Trophoblast cell (in vitro differentiated cells and primary cell): ENCODE data around the gene C3.

ENCODE experiments used
- DNase-seq, 2 donors: peaks; one replicate each; pipeline ENCODE4 v3.0.0-alpha.2; 2016
- H2AFZ ChIP-seq: 2 replicates; pipeline ENCODE4 v1.6.1; 2013; ENCODE audit warnings: low read length, moderate library complexity, mild to moderate bottlenecking; ENCODE audit not compliant: insufficient read depth, poor library complexity
- H2AK5ac ChIP-seq: 2 replicates; pipeline ENCODE4 v1.6.1; 2013; ENCODE audit warnings: mild to moderate bottlenecking, low read length
- H2BK120ac ChIP-seq: 2 replicates; pipeline ENCODE4 v1.6.1; 2013; ENCODE audit warnings: low read length, mild to moderate bottlenecking, moderate library complexity; ENCODE audit not compliant: insufficient read depth, poor library complexity
- H2BK12ac ChIP-seq: 2 replicates; pipeline ENCODE4 v1.6.1; 2013; ENCODE audit warnings: mild to moderate bottlenecking, low read length, moderate library complexity
- H2BK5ac ChIP-seq: 2 replicates; pipeline ENCODE4 v1.6.1; 2013; ENCODE audit warnings: low read length, low read depth, moderate library complexity, mild to moderate bottlenecking; ENCODE audit not compliant: poor library complexity
- H3K14ac ChIP-seq: 2 replicates; pipeline ENCODE4 v1.6.1; 2013; ENCODE audit warnings: mild to moderate bottlenecking, low read length
- H3K18ac ChIP-seq: 2 replicates; pipeline ENCODE4 v1.6.1; 2013; ENCODE audit warnings: mild to moderate bottlenecking, low read length
- H3K23ac ChIP-seq: 2 replicates; pipeline ENCODE4 v1.6.1; 2013; ENCODE audit warnings: low read length
- H3K27ac ChIP-seq: 2 replicates; pipeline ENCODE4 v1.5.1; 2013; ENCODE audit warnings: low read depth, mild to moderate bottlenecking, inconsistent platforms, low read length, moderate library complexity
- H3K27me3 ChIP-seq: 2 replicates; pipeline ENCODE4 v1.6.1; 2013; ENCODE audit warnings: inconsistent platforms, mild to moderate bottlenecking, low read length, moderate library complexity; ENCODE audit not compliant: insufficient read depth
- H3K36me3 ChIP-seq, 2 experiments: 1 replicate in 1 of 2; 2 replicates in 1 of 2; pipeline ENCODE4 v1.6.1; 2013; ENCODE audit warnings: low read length in 2 of 2, mild to moderate bottlenecking in 2 of 2, moderate library complexity in 1 of 2; ENCODE audit not compliant: insufficient read depth in 2 of 2, control insufficient read depth in 1 of 2
- H3K4ac ChIP-seq: 2 replicates; pipeline ENCODE4 v1.6.1; 2013; ENCODE audit warnings: low read depth, mild to moderate bottlenecking, low read length, moderate library complexity
- H3K4me1 ChIP-seq, 2 experiments: 1 replicate in 1 of 2; 2 replicates in 1 of 2; pipeline ENCODE4 v1.6.1; 2013; ENCODE audit warnings: low read length in 2 of 2, mild to moderate bottlenecking in 2 of 2, moderate library complexity in 1 of 2; ENCODE audit not compliant: insufficient read depth in 2 of 2, control insufficient read depth in 1 of 2
- H3K4me2 ChIP-seq: 2 replicates; pipeline ENCODE4 v1.6.1; 2013; ENCODE audit warnings: inconsistent platforms, mild to moderate bottlenecking, low read length, moderate library complexity
- H3K4me3 ChIP-seq: 2 replicates; pipeline ENCODE4 v1.5.1; 2013; ENCODE audit warnings: mild to moderate bottlenecking, low read depth, low read length, inconsistent platforms
- H3K79me1 ChIP-seq: one replicate; pipeline ENCODE4 v1.6.1; 2013; ENCODE audit warnings: low read length
- H3K79me2 ChIP-seq: 2 replicates; pipeline ENCODE4 v1.6.1; 2013; ENCODE audit warnings: low read length, mild to moderate bottlenecking; ENCODE audit not compliant: control insufficient read depth, insufficient read depth, poor library complexity
- H3K9ac ChIP-seq: 2 replicates; pipeline ENCODE4 v1.6.1; 2013; ENCODE audit warnings: mild to moderate bottlenecking, low read length
- H3K9me3 ChIP-seq: 2 replicates; pipeline ENCODE4 v1.6.1; 2013; ENCODE audit warnings: low read depth, mild to moderate bottlenecking, control low read depth, inconsistent platforms, low read length; ENCODE audit not compliant: insufficient read depth
- H4K12ac ChIP-seq: 2 replicates; pipeline ENCODE4 v1.6.1; 2013; ENCODE audit warnings: low read depth, mild to moderate bottlenecking, low read length, moderate library complexity
- H4K8ac ChIP-seq: 2 replicates; pipeline ENCODE4 v1.6.1; 2013; ENCODE audit warnings: low read depth, mild to moderate bottlenecking, low read length, moderate library complexity
- H4K91ac ChIP-seq: one replicate; pipeline ENCODE4 v1.6.1; 2013; ENCODE audit warnings: low read depth, mild to moderate bottlenecking, low read length, moderate library complexity
- WGBS: extraction: QIAGEN DNeasy Blood & Tissue Kit; methylation state at CpG from one replicate; pipeline ENCODE4 v1.1.7; 2013; ENCODE audit warnings: missing lambda C conversion rate; ENCODE audit not compliant: insufficient read length, insufficient coverage; ENCODE audit errors: extremely low coverage; 5-methylcytosine and 5-hydroxymethylcytosine counted together

C3 gene

GRCh38 chr19:6717441-6717971 lies 2.9 kb downstream of the C3 start:
- no peak for DNase-seq

DNA sequence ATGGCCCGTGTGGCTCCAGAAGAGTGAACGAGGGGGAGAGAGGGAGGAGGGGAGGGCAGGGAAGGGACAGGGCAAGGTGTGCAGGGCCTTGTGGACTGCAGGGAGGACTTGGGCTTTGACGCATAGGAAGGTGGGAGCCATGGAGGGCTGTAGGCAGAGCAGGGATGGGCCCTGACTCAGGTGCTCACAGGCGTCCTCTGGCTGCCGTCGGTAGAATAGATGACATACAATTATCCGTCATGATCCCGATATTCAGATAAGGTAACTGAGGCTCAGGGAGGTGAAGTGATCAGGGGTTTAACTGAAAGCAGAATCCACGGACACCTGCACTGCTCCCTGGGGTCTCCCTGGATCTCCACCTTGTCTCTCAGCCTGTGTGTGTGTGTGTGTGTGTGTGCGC lies 3.4 kb downstream of the C3 start:
- Histone ChIP-seq H3K4ac (no peak overlapping the region), H3K79me1 (no peaks in the 10 kb centered on the region), H3K4me3 (no peak overlapping the region), H2BK12ac (no peak overlapping the region), H2BK5ac (no peak overlapping the region), H3K14ac (no peak overlapping the region), H3K18ac (no peak overlapping the region), H2AK5ac (no peak overlapping the region), H3K27ac (no peak overlapping the region), H4K12ac (no peak overlapping the region), H3K23ac (no peak overlapping the region), H3K9ac (no peak overlapping the region), H3K36me3 (no peaks in the 10 kb centered on the region), H3K27me3 (no peaks in the 10 kb centered on the region), H2AFZ (no peak overlapping the region), H3K79me2 (no peaks in the 10 kb centered on the region), H2BK120ac (no peak overlapping the region), H3K4me2 (no peak overlapping the region), H3K4me1 (no peaks in the 10 kb centered on the region), H4K91ac (no peak overlapping the region), H3K9me3 (peaks cover 11% of the 10 kb centered on the region), H4K8ac (no peak overlapping the region)
- no CpG with 5 or more reads among the region's 10 CpGs for WGBS
- peak in 1 of 2 donors; percentile 14 for DNase-seq

More at GRCh38 chr19:6717441-6717971, 2.9 kb downstream of the C3 start:
- Histone ChIP-seq H3K4me3 (peak overlapping the region; percentile 27), H3K27ac (no peak overlapping the region), H3K9me3 (peaks cover 11% of the 10 kb centered on the region), H3K79me1 (no peaks in the 10 kb centered on the region), H3K9ac (no peak overlapping the region), H3K79me2 (no peaks in the 10 kb centered on the region), H2BK5ac (no peak overlapping the region), H3K36me3 (no peaks in the 10 kb centered on the region), H4K12ac (no peak overlapping the region), H3K27me3 (no peaks in the 10 kb centered on the region), H3K18ac (no peak overlapping the region), H4K91ac (no peak overlapping the region), H3K4me2 (no peak overlapping the region), H4K8ac (no peak overlapping the region), H2AK5ac (no peak overlapping the region), H3K4me1 (no peaks in the 10 kb centered on the region), H2BK120ac (no peak overlapping the region), H3K14ac (no peak overlapping the region), H2BK12ac (no peak overlapping the region), H3K23ac (peak overlapping the region; percentile 23), H3K4ac (no peak overlapping the region), H2AFZ (no peak overlapping the region)
- WGBS = 100% methylated on average over 1 of the region's 4 CpGs

- H2BK120ac ChIP-seq = no peak overlapping the region
- no peak overlapping the region for H2AK5ac ChIP-seq
- no peaks in the 10 kb centered on the region for H3K79me1 ChIP-seq
- no peak overlapping the region for H3K27ac ChIP-seq
- DNase-seq = no peak
- no peaks in the 10 kb centered on the region for H3K27me3 ChIP-seq
- H3K9ac ChIP-seq = no peak overlapping the region
- peaks cover 11% of the 10 kb centered on the region for H3K9me3 ChIP-seq
- no peak overlapping the region for H3K18ac ChIP-seq
- no CpG with 5 or more reads among the region's 6 CpGs for WGBS
- H2BK5ac ChIP-seq = no peak overlapping the region
- no peak overlapping the region for H3K23ac ChIP-seq
- no peak overlapping the region for H2BK12ac ChIP-seq
- no peak overlapping the region for H2AFZ ChIP-seq
- H3K14ac ChIP-seq = no peak overlapping the region
- no peaks in the 10 kb centered on the region for H3K79me2 ChIP-seq
- no peak overlapping the region for H4K12ac ChIP-seq
- no peaks in the 10 kb centered on the region for H3K4me1 ChIP-seq
- no peak overlapping the region for H3K4me3 ChIP-seq
- H3K4ac ChIP-seq = no peak overlapping the region
- no peaks in the 10 kb centered on the region for H3K36me3 ChIP-seq
- H4K8ac ChIP-seq = no peak overlapping the region
- no peak overlapping the region for H4K91ac ChIP-seq
- no peak overlapping the region for H3K4me2 ChIP-seq
These were observed 3.9 kb downstream of the C3 start for GRCh38 chr19:6716610-6716970.

- WGBS = no CpG with 5 or more reads among the region's 11 CpGs
- H3K4me3 ChIP-seq = no peak overlapping the region
- H3K23ac ChIP-seq = no peak overlapping the region
- DNase-seq = no peak
- H2BK12ac ChIP-seq = no peak overlapping the region
- no peak overlapping the region for H3K18ac ChIP-seq
- no peaks in the 10 kb centered on the region for H3K36me3 ChIP-seq
- H3K9ac ChIP-seq = no peak overlapping the region
- no peak overlapping the region for H2BK120ac ChIP-seq
- H2AK5ac ChIP-seq = no peak overlapping the region
- no peak overlapping the region for H4K91ac ChIP-seq
- no peak overlapping the region for H3K4ac ChIP-seq
- no peak overlapping the region for H2BK5ac ChIP-seq
- H3K14ac ChIP-seq = no peak overlapping the region
- H3K27me3 ChIP-seq = peaks cover 9% of the 10 kb centered on the region
- no peak overlapping the region for H4K12ac ChIP-seq
- H3K27ac ChIP-seq = no peak overlapping the region
- peaks cover 0 to 2% of the 10 kb centered on the region in 2 experiments for H3K4me1 ChIP-seq
- H3K79me2 ChIP-seq = no peaks in the 10 kb centered on the region
- H3K9me3 ChIP-seq = peaks cover 11% of the 10 kb centered on the region
- no peak overlapping the region for H2AFZ ChIP-seq
- H4K8ac ChIP-seq = no peak overlapping the region
- H3K4me2 ChIP-seq = no peak overlapping the region
- H3K79me1 ChIP-seq = no peaks in the 10 kb centered on the region
These were observed 5.5 kb downstream of the C3 start for GRCh38 chr19:6714749-6715555.
